Activated T-cell treated with anti-CD3 and anti-CD28 coated beads, Interleukin-2, amount 50 U/mL, for 4 hours (primary cell): ENCODE data around the gene SMARCC2. TPM values are rescaled to one million over a fixed set of nuclear protein-coding genes. Genes with fewer than 3 reads are reported as not detected.

Experiments
- ATAC-seq, 2 donors: fragments of 200-7000 bp; cut with Tn5 transposase; one replicate each; pipeline ENCODE4 v1.10.0; 2021
- DNase-seq: peaks from one replicate; pipeline ENCODE4 v3.0.0-alpha.2; 2020
- H3K27me3 Mint-ChIP-seq: one replicate; pipeline ENCODE4 v1.8.0; 2021; ENCODE audit warnings: low read depth, mixed read lengths
- H3K36me3 Mint-ChIP-seq: one replicate; pipeline ENCODE4 v1.8.0; 2022; ENCODE audit warnings: mixed read lengths; ENCODE audit not compliant: insufficient read depth
- H3K4me1 Mint-ChIP-seq: one replicate; pipeline ENCODE4 v1.8.0; 2021; ENCODE audit warnings: low read depth, mixed read lengths
- H3K4me3 Mint-ChIP-seq: one replicate; pipeline ENCODE4 v1.8.0; 2021; ENCODE audit warnings: mild to moderate bottlenecking, moderate library complexity, mixed read lengths
- H3K9me3 Mint-ChIP-seq: one replicate; pipeline ENCODE4 v1.8.0; 2021; ENCODE audit warnings: mixed read lengths
- total RNA-seq, 3 donors: library from RNA; stranded (reverse); gene quantifications; one replicate each; pipeline ENCODE4 v1.2.1, GENCODE V29; 2021

SMARCC2 gene
- total RNA-seq, 3 donors from 2014 or later: 85.7 to 92.9 (median 86.4) TPM

- Mint-ChIP-seq H3K9me3 (no peaks in the 10 kb centered on the region), H3K4me3 (peak overlapping the region; percentile 27), H3K36me3 (peaks cover 15% of the 10 kb centered on the region), H3K27me3 (no peaks in the 10 kb centered on the region), H3K4me1 (peaks cover 43% of the 10 kb centered on the region)
- ATAC-seq: no peak
- DNase-seq: no peak
Measured at GRCh38 chr12:56155256-56155845, 33.9 kb downstream of the SMARCC2 start.

GRCh38 chr12:56154818-56155217 lies 34.5 kb downstream of the SMARCC2 start:
- DNase-seq: no peak

GRCh38 chr12:56154246-56154771 lies 35.0 kb downstream of the SMARCC2 start:
- peaks cover 7% of the 10 kb centered on the region for H3K36me3 Mint-ChIP-seq
- H3K27me3 Mint-ChIP-seq: no peaks in the 10 kb centered on the region
- no peak for DNase-seq
- no peaks in the 10 kb centered on the region for H3K9me3 Mint-ChIP-seq
- H3K4me3 Mint-ChIP-seq: no peak overlapping the region
- peaks cover 37% of the 10 kb centered on the region for H3K4me1 Mint-ChIP-seq
- no peak for ATAC-seq

More at GRCh38 chr12:56154818-56155217, 34.5 kb downstream of the SMARCC2 start:
- Mint-ChIP-seq H3K4me1 (peaks cover 41% of the 10 kb centered on the region), H3K9me3 (no peaks in the 10 kb centered on the region), H3K27me3 (no peaks in the 10 kb centered on the region), H3K36me3 (peaks cover 10% of the 10 kb centered on the region), H3K4me3 (no peak overlapping the region)
- no peak for ATAC-seq

- H3K27me3 Mint-ChIP-seq: no peaks in the 10 kb centered on the region
- peak overlapping the region; percentile 85 for H3K4me3 Mint-ChIP-seq
- H3K36me3 Mint-ChIP-seq: peaks cover 2% of the 10 kb centered on the region
- ATAC-seq (no peak), DNase-seq (no peak)
- H3K4me1 Mint-ChIP-seq: peaks cover 33% of the 10 kb centered on the region
- H3K9me3 Mint-ChIP-seq: no peaks in the 10 kb centered on the region
Measured at GRCh38 chr12:56153678-56154065, 35.6 kb downstream of the SMARCC2 start.

GRCh38 chr12:56152756-56153677 lies 36.3 kb downstream of the SMARCC2 start:
- peaks cover 2% of the 10 kb centered on the region for H3K36me3 Mint-ChIP-seq
- H3K4me3 Mint-ChIP-seq: peak overlapping the region; percentile 85
- no peaks in the 10 kb centered on the region for H3K27me3 Mint-ChIP-seq
- DNase-seq (no peak), ATAC-seq (no peak)
- peaks cover 33% of the 10 kb centered on the region for H3K4me1 Mint-ChIP-seq
- H3K9me3 Mint-ChIP-seq: no peaks in the 10 kb centered on the region

- H3K4me1 Mint-ChIP-seq: peaks cover 28% of the 10 kb centered on the region
- ATAC-seq (peak; percentile 94), DNase-seq (peak; percentile 90)
- H3K9me3 Mint-ChIP-seq: no peaks in the 10 kb centered on the region
- H3K27me3 Mint-ChIP-seq: no peaks in the 10 kb centered on the region
- peak within 1 kb of the TSS; percentile 85 for H3K4me3 Mint-ChIP-seq
- peaks cover 2% of the 10 kb centered on the region for H3K36me3 Mint-ChIP-seq
Measured at GRCh38 chr12:56152132-56152755, 37.0 kb downstream of the SMARCC2 start, which contains the start of gene MYL6B. Gene MYL6B (plus strand): TSS chr12:56152587. CDS start chr12:56153919, 1,332 bp downstream.

- ATAC-seq (peak; percentile 71 to 72), DNase-seq (peak; percentile 58)
- peak overlapping the region; percentile 85 for H3K4me3 Mint-ChIP-seq
- no peaks in the 10 kb centered on the region for H3K9me3 Mint-ChIP-seq
- peaks cover 27% of the 10 kb centered on the region for H3K4me1 Mint-ChIP-seq
- peaks cover 2% of the 10 kb centered on the region for H3K36me3 Mint-ChIP-seq
- H3K27me3 Mint-ChIP-seq: no peaks in the 10 kb centered on the region
Measured at GRCh38 chr12:56151672-56152131, 37.6 kb downstream of the SMARCC2 start.

- Mint-ChIP-seq H3K4me3 (peak overlapping the region; percentile 85), H3K36me3 (peaks cover under 1% of the 10 kb centered on the region), H3K27me3 (no peaks in the 10 kb centered on the region), H3K4me1 (peaks cover 27% of the 10 kb centered on the region), H3K9me3 (no peaks in the 10 kb centered on the region)
- ATAC-seq (no peak), DNase-seq (no peak)
Measured at GRCh38 chr12:56150563-56150962, 38.7 kb downstream of the SMARCC2 start.

- H3K4me1 Mint-ChIP-seq: peaks cover 36% of the 10 kb centered on the region
- H3K27me3 Mint-ChIP-seq: no peaks in the 10 kb centered on the region
- DNase-seq: no peak
- H3K9me3 Mint-ChIP-seq: no peaks in the 10 kb centered on the region
- no peak for ATAC-seq
- no peak overlapping the region for H3K4me3 Mint-ChIP-seq
- H3K36me3 Mint-ChIP-seq: peaks cover 26% of the 10 kb centered on the region
Measured at GRCh38 chr12:56146492-56147460, 42.5 kb downstream of the SMARCC2 start.

- ATAC-seq (no peak), DNase-seq (no peak)
- Mint-ChIP-seq H3K4me3 (no peak overlapping the region), H3K36me3 (peaks cover 36% of the 10 kb centered on the region), H3K4me1 (peaks cover 31% of the 10 kb centered on the region), H3K9me3 (no peaks in the 10 kb centered on the region), H3K27me3 (no peaks in the 10 kb centered on the region)
Measured at GRCh38 chr12:56145217-56145616, 44.1 kb downstream of the SMARCC2 start.

- peaks cover 42% of the 10 kb centered on the region for H3K36me3 Mint-ChIP-seq
Measured at GRCh38 chr12:56143870-56144269, 45.4 kb downstream of the SMARCC2 start.

GRCh38 chr12:56143217-56143616 lies 46.1 kb downstream of the SMARCC2 start:
- Mint-ChIP-seq H3K9me3 (no peaks in the 10 kb centered on the region), H3K27me3 (no peaks in the 10 kb centered on the region), H3K36me3 (peaks cover 49% of the 10 kb centered on the region), H3K4me1 (peaks cover 41% of the 10 kb centered on the region), H3K4me3 (no peak overlapping the region)
- peak; percentile 48 to 50 for ATAC-seq
- no peak for DNase-seq

More at GRCh38 chr12:56143870-56144269, 45.4 kb downstream of the SMARCC2 start:
- ATAC-seq (no peak), DNase-seq (no peak)
- peaks cover 34% of the 10 kb centered on the region for H3K4me1 Mint-ChIP-seq
- no peaks in the 10 kb centered on the region for H3K27me3 Mint-ChIP-seq
- no peak overlapping the region for H3K4me3 Mint-ChIP-seq
- no peaks in the 10 kb centered on the region for H3K9me3 Mint-ChIP-seq
